ENCODE data around the gene VGLL3.

VGLL3 gene

GRCh38 chr3:86948822-86949221, 42.1 kb downstream of the VGLL3 start:
- no peak for DNase-seq

GRCh38 chr3:86942206-86942605, 48.7 kb downstream of the VGLL3 start:
- DNase-seq = no peak

- no peak for DNase-seq
Observed at GRCh38 chr3:86938416-86939105, 52.4 kb downstream of the VGLL3 start.

DNA sequence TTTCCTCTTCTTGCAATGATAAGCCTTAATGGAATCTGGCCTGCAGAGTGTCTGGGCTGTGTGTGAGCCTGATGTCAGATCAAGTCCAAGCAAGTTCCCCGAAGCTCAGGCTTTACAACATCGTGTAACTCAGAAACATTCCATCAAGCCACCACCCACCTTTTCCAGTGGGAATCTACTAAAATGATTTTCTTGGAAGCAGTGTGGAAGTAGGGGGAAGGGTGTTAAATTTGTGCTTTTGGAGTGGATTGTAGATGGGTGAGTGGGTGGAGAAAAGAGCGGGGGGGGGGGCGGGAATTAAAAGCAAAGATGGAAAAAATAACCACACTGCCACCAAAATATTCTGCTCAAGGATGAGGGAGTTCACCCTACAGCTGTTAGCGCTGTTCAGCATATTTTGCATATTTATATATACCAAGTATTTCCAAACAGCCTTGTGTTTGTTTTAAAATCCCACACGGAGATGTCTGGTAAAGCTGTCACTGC, 53.6 kb downstream of the VGLL3 start:
- no peak for DNase-seq

DNA sequence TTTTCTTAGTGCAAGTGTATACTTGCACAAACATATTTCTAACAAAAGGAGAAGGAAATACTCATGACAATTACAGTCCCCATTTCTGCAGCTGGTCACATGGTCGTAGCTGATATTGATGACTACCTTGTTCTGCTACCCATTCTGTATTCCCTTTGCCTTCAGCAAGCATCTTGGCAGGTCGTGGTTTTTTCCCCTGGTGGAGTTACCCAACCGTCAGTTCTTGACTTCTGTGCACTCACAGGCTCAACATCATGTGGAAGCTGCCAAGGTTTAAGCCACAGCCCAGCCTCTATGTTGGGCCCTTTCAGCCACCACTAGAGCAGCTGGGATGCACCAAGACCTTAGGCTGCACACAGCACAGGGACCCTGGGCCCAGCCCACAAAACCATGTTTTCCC, 56.1 kb downstream of the VGLL3 start:
- DNase-seq = no peak

GRCh38 chr3:86930831-86931230, 60.1 kb downstream of the VGLL3 start:
- DNase-seq = no peak

- DNase-seq = no peak
Observed at GRCh38 chr3:86930181-86930580, 60.8 kb downstream of the VGLL3 start.

DNA sequence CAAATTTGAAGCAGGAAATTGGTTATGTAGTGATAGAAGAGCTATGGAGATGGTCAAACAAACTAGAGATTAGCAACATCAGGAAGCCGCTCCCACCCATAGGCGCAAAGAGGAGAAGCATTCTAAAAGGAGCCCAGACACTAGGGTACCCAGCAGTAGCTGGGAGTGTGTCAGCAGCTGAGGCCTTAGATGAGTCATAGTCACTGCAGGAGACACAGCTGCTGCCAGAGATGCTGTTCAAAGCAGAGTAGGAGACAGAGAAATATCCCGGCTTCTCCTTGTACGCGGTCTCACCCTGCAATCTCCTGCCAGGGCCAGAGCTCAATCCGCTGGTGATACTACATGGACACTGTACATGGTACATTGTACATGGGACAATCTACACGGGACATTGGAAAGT, 61.9 kb downstream of the VGLL3 start:
- DNase-seq = no peak

- no peak for DNase-seq
Observed at GRCh38 chr3:86923071-86923491, 67.9 kb downstream of the VGLL3 start.

DNA sequence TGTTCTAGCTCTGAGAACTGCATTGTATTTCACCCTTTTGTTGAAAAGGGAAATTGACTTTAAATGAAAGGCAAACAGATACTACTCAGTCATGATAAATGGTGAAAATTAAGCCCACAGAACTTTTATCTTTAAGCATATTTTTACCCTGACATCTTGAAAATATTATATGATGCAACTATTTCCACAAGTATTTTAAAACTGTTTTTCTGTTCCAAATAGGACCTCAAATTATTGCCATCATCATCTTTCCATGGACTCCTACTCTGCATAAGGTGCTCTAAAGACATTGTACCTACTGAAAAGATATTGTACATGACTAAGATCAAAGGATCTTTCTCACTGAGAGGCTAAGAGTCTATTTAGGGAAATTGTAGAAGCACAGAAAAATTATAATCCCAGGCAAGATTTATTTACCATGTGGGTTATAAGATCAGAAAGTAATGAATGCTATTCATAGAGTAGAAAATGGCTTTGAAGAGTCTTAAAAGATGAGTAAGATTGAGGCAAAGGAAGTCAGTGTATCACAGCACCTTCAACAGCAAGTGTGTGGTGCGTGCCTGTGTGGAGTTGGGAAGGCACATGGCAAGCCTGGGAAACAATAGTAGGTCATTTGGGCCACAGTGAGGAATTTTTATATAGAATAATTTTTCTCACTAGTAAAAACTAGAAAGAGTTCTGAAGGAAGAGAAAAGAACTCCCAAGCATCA, 68.8 kb downstream of the VGLL3 start:
- DNase-seq = no peak

DNA sequence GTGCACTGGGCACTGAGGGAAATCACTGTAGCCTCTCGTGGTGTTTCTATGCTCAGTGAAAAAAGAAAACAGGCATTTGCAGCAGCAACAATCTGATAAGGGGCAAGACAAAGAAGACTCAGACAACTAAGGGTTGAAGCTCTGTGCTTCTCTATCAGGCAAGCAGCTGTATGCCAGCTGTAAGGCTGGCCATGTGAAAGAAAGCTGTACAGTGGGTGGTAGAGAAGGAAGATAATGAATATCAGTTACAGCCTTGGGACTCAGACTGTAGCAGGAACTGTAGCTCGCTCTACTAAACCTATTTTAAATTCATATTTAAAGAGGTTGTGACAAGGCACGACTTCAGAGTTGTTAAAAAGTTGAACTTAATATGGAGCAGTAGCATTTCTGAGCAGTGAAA, 76.3 kb downstream of the VGLL3 start:
- DNase-seq = no peak

- DNase-seq = no peak
Observed at GRCh38 chr3:86913160-86913559, 77.8 kb downstream of the VGLL3 start.

GRCh38 chr3:86895202-86895601, 95.7 kb downstream of the VGLL3 start:
- no peak for DNase-seq

GRCh38 chr3:86890741-86891396, 100.1 kb downstream of the VGLL3 start:
- no peak for DNase-seq
